ENCODE data around the gene SAXO1.
"Not testable (repeated sequence)": the region's sequence is repeated elsewhere in the genome, so short reads cannot be mapped to it uniquely, and the experiment has no call there.

The SAXO1 gene

GRCh38 chr9:18999173-18999785 lies 33.7 kb downstream of the SAXO1 start:
- no peak for DNase-seq

- no peak for DNase-seq
Observed at GRCh38 chr9:18997151-18997550, 35.9 kb downstream of the SAXO1 start.

- DNase-seq: no peak
Observed at GRCh38 chr9:18996211-18996610, 36.8 kb downstream of the SAXO1 start.

- no peak for DNase-seq
Observed at GRCh38 chr9:18994263-18994916, 38.6 kb downstream of the SAXO1 start.

GRCh38 chr9:18991197-18991596 lies 41.8 kb downstream of the SAXO1 start:
- not testable (repeated sequence) for DNase-seq

GRCh38 chr9:18990494-18990893 lies 42.5 kb downstream of the SAXO1 start:
- DNase-seq: no peak

- DNase-seq: no peak
Observed at GRCh38 chr9:18989865-18990264, 43.1 kb downstream of the SAXO1 start.

- no peak for DNase-seq
Observed at GRCh38 chr9:18989097-18989496, 43.9 kb downstream of the SAXO1 start.

- no peak for DNase-seq
Observed at GRCh38 chr9:18988003-18988402, 45.0 kb downstream of the SAXO1 start.

GRCh38 chr9:18985996-18986395 lies 47.0 kb downstream of the SAXO1 start:
- DNase-seq: no peak

GRCh38 chr9:18985464-18985951 lies 47.5 kb downstream of the SAXO1 start:
- peak; percentile 48 for DNase-seq

- no peak for DNase-seq
Observed at GRCh38 chr9:18982262-18982620, 50.8 kb downstream of the SAXO1 start.

GRCh38 chr9:18981476-18982261 lies 51.3 kb downstream of the SAXO1 start:
- DNase-seq: no peak

- no peak for DNase-seq
Observed at GRCh38 chr9:18980189-18980588, 52.8 kb downstream of the SAXO1 start.

GRCh38 chr9:18979367-18979766 lies 53.6 kb downstream of the SAXO1 start:
- DNase-seq: peak; percentile 72

- DNase-seq: no peak
Observed at GRCh38 chr9:18978188-18978587, 54.8 kb downstream of the SAXO1 start.

- DNase-seq: peak; percentile 91
Observed at GRCh38 chr9:18976709-18977531, 56.1 kb downstream of the SAXO1 start.

- peak; percentile 7 for DNase-seq
Observed at GRCh38 chr9:18976221-18976708, 56.7 kb downstream of the SAXO1 start.

- DNase-seq: no peak
Observed at GRCh38 chr9:18973348-18973747, 59.7 kb downstream of the SAXO1 start.

- no peak for DNase-seq
Observed at GRCh38 chr9:18972675-18973074, 60.3 kb downstream of the SAXO1 start.

- no peak for DNase-seq
Observed at GRCh38 chr9:18971909-18972308, 61.1 kb downstream of the SAXO1 start.

- DNase-seq: no peak
Observed at GRCh38 chr9:18971404-18971803, 61.6 kb downstream of the SAXO1 start.

- no peak for DNase-seq
Observed at GRCh38 chr9:18970393-18970792, 62.6 kb downstream of the SAXO1 start.
